Astrocyte (in vitro differentiated cells and primary cell): Measurements from ENCODE around the gene ZNF408.

Experiments
- EZH2 ChIP-seq: IDR thresholded peaks from 2 replicates; pipeline ENCODE4 v1.6.1; 2012; ENCODE audit warnings: mild to moderate bottlenecking, low read length, inconsistent platforms; ENCODE audit not compliant: insufficient read depth
- TF ChIP-seq, protein P1 (sequence below): IDR thresholded peaks from 2 replicates; pipeline ENCODE4 v1.5.1; 2011; ENCODE audit warnings: low read depth, mild to moderate bottlenecking, inconsistent platforms, low read length, moderate library complexity; ENCODE audit not compliant: insufficient read depth

DNA sequence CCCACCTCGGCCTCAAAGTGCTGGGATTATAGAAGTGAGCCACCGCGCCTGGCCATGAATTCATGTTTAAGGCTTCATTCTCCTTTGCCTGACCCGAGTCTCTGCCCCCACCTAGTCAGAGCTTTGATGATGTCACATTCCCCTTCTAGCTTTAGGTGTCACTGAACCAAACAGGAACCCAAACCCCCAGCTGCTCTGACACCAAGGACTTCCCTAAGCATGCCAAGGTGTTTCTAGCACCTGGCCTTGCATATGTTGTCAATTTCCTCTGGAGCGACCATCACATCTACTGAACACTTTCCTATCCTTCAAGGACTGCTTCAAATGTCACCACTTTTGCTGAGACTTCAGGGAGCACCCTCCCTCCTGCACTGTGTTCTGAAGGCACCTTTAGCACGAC lies 20.5 kb downstream of the ZNF408 start:
- TF ChIP-seq, protein P1, sequence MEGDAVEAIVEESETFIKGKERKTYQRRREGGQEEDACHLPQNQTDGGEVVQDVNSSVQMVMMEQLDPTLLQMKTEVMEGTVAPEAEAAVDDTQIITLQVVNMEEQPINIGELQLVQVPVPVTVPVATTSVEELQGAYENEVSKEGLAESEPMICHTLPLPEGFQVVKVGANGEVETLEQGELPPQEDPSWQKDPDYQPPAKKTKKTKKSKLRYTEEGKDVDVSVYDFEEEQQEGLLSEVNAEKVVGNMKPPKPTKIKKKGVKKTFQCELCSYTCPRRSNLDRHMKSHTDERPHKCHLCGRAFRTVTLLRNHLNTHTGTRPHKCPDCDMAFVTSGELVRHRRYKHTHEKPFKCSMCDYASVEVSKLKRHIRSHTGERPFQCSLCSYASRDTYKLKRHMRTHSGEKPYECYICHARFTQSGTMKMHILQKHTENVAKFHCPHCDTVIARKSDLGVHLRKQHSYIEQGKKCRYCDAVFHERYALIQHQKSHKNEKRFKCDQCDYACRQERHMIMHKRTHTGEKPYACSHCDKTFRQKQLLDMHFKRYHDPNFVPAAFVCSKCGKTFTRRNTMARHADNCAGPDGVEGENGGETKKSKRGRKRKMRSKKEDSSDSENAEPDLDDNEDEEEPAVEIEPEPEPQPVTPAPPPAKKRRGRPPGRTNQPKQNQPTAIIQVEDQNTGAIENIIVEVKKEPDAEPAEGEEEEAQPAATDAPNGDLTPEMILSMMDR = no peak
- no peak for TF ChIP-seq EZH2
